ENCODE measurements around the gene AFAP1. TPM values are rescaled to one million over a fixed set of nuclear protein-coding genes. Genes with fewer than 3 reads are reported as not detected.
A peak's percentile ranks its signal among the peaks of the same experiment; 100 is the strongest.

Gene AFAP1
- total RNA-seq, 1 donor from 2014 or later, result 84.9 TPM

DNA sequence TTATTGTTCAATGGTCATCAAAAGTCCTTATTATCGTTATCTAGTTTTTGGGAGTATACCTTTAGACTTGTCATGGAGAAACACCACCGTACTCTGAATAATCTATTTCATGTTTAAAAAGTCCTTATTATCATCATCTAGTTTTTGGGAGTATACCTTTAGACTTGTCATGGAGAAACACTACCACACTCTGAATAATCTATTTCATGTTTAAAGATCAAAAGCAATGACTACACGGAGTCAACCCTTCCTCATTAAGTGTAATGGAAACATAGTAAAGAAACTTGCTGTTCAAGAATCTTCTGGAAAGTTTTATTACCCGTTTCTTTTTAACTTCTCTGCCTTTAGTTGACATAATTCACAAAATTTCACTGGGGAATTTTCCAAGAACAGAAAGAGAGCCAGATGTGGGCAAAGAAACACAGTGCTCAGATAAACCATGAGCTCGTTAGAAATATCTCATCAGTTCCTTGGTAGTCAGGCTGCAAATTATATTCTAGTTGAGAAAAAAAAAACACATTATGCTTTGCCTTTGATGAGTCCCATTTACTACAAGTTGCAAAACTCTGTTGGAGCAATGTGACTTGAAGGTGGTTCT lies 158.8 kb downstream of the AFAP1 start:
- Histone ChIP-seq H3K4me1 (peaks cover 9 to 14% of the 10 kb centered on the region in 2 donors), H3K27me3 (no peaks in the 10 kb centered on the region), H3K9me3 (no peaks in the 10 kb centered on the region), H3K4me3 (no peak overlapping the region), H3K27ac (peak overlapping the region; percentile 81 to 83), H3K36me3 (peaks cover 3 to 31% of the 10 kb centered on the region in 2 donors)
- TF ChIP-seq, protein P1, sequence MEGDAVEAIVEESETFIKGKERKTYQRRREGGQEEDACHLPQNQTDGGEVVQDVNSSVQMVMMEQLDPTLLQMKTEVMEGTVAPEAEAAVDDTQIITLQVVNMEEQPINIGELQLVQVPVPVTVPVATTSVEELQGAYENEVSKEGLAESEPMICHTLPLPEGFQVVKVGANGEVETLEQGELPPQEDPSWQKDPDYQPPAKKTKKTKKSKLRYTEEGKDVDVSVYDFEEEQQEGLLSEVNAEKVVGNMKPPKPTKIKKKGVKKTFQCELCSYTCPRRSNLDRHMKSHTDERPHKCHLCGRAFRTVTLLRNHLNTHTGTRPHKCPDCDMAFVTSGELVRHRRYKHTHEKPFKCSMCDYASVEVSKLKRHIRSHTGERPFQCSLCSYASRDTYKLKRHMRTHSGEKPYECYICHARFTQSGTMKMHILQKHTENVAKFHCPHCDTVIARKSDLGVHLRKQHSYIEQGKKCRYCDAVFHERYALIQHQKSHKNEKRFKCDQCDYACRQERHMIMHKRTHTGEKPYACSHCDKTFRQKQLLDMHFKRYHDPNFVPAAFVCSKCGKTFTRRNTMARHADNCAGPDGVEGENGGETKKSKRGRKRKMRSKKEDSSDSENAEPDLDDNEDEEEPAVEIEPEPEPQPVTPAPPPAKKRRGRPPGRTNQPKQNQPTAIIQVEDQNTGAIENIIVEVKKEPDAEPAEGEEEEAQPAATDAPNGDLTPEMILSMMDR (IDR thresholded peaks at IDR 0.05), result no peak
- intact Hi-C loops (cut with DNase I), result no loop called here
- DNase-seq (ENCODE audit: low spot score in 2 of 2), result no peak

DNA sequence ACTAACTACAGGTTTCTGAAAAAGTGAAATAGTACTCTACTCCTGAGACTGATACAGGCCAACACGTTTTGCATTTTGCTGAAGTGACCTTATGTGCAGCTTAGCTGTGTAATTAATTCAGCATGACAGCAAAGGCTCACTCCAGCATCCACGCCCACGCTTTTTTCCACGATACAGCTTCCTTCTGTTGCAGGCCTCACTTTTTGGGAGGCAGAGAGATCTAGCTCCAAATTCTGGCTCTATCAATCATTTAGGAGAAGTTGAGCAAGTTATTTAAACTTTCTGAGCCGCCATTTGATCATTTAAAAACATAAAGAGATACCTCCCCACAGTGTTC lies 160.3 kb downstream of the AFAP1 start:
- no peak for DNase-seq (ENCODE audit: low spot score in 2 of 2)
- TF ChIP-seq, protein P1 (IDR thresholded peaks at IDR 0.05), result no peak
- Histone ChIP-seq H3K4me1 (peaks cover 9 to 14% of the 10 kb centered on the region in 2 donors), H3K36me3 (peaks cover 8 to 28% of the 10 kb centered on the region in 2 donors), H3K27ac (peak overlapping the region; percentile 45 to 83), H3K27me3 (no peaks in the 10 kb centered on the region), H3K9me3 (no peaks in the 10 kb centered on the region), H3K4me3 (peak overlapping the region in 1 of 2 donors; percentile 50)
- intact Hi-C loops (cut with DNase I), result loop anchor here (2.0 kb wide), 1 partner anchor 15 kb away; no protein-coding TSS in a partner anchor

DNA sequence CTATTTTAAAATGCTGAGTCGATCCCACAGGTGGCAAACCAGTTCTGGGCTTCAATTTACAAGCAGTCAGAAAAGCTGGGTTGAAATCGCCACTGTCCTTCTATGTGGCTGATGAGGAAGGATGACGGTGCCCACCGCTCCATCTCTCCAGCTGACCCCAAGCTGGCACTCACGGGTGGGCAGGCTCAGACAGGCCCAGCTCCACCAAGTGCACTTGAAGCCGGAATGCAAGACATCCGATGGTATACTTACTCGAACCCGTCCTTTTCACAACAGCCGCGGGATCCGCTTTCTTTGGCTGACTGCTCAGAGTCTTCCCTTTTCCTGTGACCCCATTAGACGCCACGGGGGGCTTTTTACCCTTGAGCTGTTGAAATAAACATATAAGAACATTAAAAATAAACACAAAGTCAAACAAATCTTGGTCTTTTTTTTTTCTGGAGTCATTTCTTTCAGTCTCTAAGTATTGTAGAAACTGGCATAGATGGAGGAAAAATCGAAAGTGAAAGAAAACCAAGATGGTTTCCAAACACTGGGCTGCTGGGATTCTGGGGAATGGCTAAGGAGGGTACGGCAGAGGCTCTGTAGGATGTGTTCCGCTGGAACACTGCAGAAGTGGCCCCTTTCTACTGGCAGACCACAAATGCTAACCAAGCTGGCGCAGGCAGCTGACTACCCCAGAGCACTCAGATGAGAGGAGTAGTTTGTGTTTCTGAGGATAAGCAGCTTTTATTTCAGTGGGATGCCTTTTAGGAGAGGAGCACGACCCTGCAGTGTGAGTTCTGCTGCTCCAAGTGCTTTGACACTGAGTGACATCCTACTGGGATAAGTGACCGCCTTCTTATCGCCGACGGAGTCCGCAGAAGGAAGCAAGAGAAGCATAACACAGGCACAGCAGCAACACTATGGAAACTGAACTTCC lies 160.9 kb downstream of the AFAP1 start:
- Histone ChIP-seq H3K4me3 (peak overlapping the region; percentile 20 to 50), H3K27ac (peak overlapping the region; percentile 45 to 83), H3K27me3 (no peaks in the 10 kb centered on the region), H3K36me3 (peaks cover 15 to 34% of the 10 kb centered on the region in 2 donors), H3K4me1 (peaks cover 9 to 14% of the 10 kb centered on the region in 2 donors), H3K9me3 (no peaks in the 10 kb centered on the region)
- TF ChIP-seq, protein P1 (IDR thresholded peaks at IDR 0.05), result no peak
- DNase-seq (ENCODE audit: low spot score in 2 of 2), result no peak
- intact Hi-C loops (cut with DNase I), result loop anchor here (2.0 kb wide), 1 partner anchor 14 kb away; no protein-coding TSS in a partner anchor

DNA sequence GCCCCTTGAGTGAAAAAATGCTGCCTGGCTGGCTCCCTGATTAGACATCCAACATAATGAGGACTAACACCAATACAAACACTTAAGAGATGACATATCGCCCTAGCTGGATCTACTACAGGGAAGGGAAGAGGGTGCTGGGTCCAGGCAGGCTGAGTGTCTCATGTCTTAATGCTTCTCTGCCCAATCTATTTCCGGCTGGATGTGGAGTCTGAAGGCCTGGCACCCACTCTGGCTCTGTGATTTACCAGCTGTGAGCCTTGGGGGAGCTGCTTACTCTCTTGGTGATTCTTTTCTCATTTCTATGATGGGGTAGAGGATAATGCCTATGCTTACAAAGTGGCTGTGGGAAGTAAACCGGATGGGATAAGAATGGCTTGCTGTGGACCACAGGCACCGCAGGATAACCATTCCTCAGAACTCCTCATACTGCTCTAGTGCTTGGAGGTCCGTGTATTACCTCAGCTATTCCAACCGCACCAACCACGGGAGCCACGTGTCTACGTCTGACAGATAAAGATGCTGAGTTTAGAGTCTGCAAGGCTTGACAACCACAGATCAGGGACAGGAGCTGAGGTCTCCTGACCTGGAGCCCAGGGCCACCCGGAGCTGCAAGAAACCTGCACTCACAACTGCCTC lies 161.7 kb downstream of the AFAP1 start:
- Histone ChIP-seq H3K27ac (peak overlapping the region in 1 of 2 donors; percentile 45), H3K4me3 (peak overlapping the region; percentile 20 to 50), H3K27me3 (no peaks in the 10 kb centered on the region), H3K9me3 (no peaks in the 10 kb centered on the region), H3K4me1 (peaks cover 9 to 13% of the 10 kb centered on the region in 2 donors), H3K36me3 (peaks cover 21 to 42% of the 10 kb centered on the region in 2 donors)
- no peak for DNase-seq (ENCODE audit: low spot score in 2 of 2)
- intact Hi-C loops (cut with DNase I), result loop anchor here (2.0 kb wide), 1 partner anchor 13 kb away; no protein-coding TSS in a partner anchor
- TF ChIP-seq, protein P1 (IDR thresholded peaks at IDR 0.05), result no peak

DNA sequence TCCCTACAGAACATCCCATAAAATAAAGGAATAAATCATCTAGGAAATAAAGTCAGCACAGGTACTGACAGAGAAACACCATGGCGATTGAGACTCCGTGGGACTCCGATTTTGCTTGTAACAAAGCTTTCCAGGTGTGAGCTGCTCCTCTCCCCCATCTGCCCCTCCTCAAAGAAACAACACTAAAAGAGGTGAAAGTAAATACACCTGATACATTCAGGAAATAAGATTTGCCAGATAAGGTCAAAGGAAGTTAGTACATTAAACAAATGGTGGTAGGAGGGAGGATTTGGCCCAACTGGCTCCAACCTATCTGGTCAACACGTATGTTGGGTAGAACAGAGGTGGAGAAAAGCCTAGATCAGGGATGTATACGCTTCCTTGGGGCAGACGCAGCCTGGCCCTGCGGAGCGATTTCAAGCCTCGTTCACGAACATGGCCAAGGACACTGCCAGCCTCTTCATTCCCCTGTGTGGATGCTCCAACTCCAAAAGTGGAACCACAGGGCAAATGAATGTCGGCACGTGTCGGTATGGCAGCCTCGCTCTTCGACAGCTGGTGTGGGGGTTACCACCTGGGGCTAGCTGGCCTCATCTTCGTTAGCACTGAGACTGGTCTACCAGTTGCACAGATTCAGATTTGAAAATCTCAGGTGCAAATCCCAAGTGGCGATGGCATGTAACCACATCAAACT lies 162.5 kb downstream of the AFAP1 start:
- intact Hi-C loops (cut with DNase I), result no loop called here
- Histone ChIP-seq H3K27me3 (no peaks in the 10 kb centered on the region), H3K9me3 (no peaks in the 10 kb centered on the region), H3K4me3 (no peak overlapping the region), H3K36me3 (peaks cover 29 to 50% of the 10 kb centered on the region in 2 donors), H3K4me1 (peaks cover 5 to 6% of the 10 kb centered on the region in 2 donors), H3K27ac (no peak overlapping the region)
- TF ChIP-seq, protein P1 (IDR thresholded peaks at IDR 0.05), result no peak
- DNase-seq (ENCODE audit: low spot score in 2 of 2), result no peak
